Testis (tissue), 3 donors: ENCODE data around the gene STK39. TPM values are rescaled to one million over a fixed set of nuclear protein-coding genes. Genes with fewer than 3 reads are reported as not detected.

Source experiments
- DNase-seq: peaks from one replicate; pipeline ENCODE4 v3.0.0-alpha.2; 2019
- H3K27ac ChIP-seq, 2 donors: fragments of 200-600 bp; sonication (generic); one replicate each; pipeline ENCODE4 v1.5.1; 2019
- H3K27me3 ChIP-seq: fragments of 200-600 bp; sonication (generic); one replicate; pipeline ENCODE4 v1.5.1; 2019
- H3K36me3 ChIP-seq: fragments of 200-600 bp; sonication (generic); one replicate; pipeline ENCODE4 v1.5.1; 2017; ENCODE audit warnings: low read depth; ENCODE audit errors: missing control alignments
- H3K4me1 ChIP-seq: fragments of 200-600 bp; sonication (generic); one replicate; pipeline ENCODE4 v1.5.1; 2019
- H3K4me3 ChIP-seq, 2 donors: fragments of 200-600 bp; sonication (generic); one replicate each; pipeline ENCODE4 v1.5.1; 2017 to 2019
- H3K9me3 ChIP-seq: fragments of 200-600 bp; sonication (generic); one replicate; pipeline ENCODE4 v1.5.1; 2017
- POLR2A ChIP-seq: fragments of 450-650 bp; IDR thresholded peaks from one replicate; pipeline ENCODE4 v1.6.1; 2017; ENCODE audit warnings: antibody characterized with exemption, mild to moderate bottlenecking, moderate library complexity
- WGBS, 2 donors: methylation state at CpG; one replicate each; pipeline ENCODE4 v1.1.5; 2018; 5-methylcytosine and 5-hydroxymethylcytosine counted together
- intact Hi-C: fragments of 100-400 bp; cut with DNase I; formaldehyde crosslinking; loops from one replicate; pipeline ENCODE4 v1.15.1; 2023; ENCODE audit warnings: low total_unique reads
- polyA plus RNA-seq: library from polyadenylated mRNA; stranded (reverse); fragments of 350-450 nt; fragmentation: Illumina TruSeq; extraction: RNeasy Lipid Tissue Mini Kit (QIAGEN cat#74804); gene quantifications from one replicate; pipeline ENCODE4 v1.2.3, GENCODE V29; 2014; ENCODE audit warnings: low read depth, low replicate concordance; ENCODE audit not compliant: insufficient read depth
- total RNA-seq, 2 donors: library from RNA; depleted of rRNA; stranded (reverse); fragments of >200 nt; gene quantifications; one replicate each; pipeline ENCODE4 v1.2.3, GENCODE V29; 2016
- TF ChIP-seq, protein P1 (sequence below), 3 experiments: fragments of 450-650 bp in 2 of 3; fragments of 200-600 bp in 1 of 3; sonication (generic) in 1 of 3; IDR thresholded peaks; one replicate each; pipeline ENCODE4 v1.5.1; 2016 to 2019; ENCODE audit warnings: antibody characterized with exemption in 3 of 3, mild to moderate bottlenecking in 2 of 3, moderate library complexity in 1 of 3

Gene STK39
- total and polyA plus RNA-seq, 3 donors from 2014 or later: 26.4 to 70.7 (median 41.8) TPM

GRCh38 chr2:168056242-168056787 lies 191.1 kb downstream of the STK39 start:
- no peak for TF ChIP-seq POLR2A
- TF ChIP-seq, protein P1, sequence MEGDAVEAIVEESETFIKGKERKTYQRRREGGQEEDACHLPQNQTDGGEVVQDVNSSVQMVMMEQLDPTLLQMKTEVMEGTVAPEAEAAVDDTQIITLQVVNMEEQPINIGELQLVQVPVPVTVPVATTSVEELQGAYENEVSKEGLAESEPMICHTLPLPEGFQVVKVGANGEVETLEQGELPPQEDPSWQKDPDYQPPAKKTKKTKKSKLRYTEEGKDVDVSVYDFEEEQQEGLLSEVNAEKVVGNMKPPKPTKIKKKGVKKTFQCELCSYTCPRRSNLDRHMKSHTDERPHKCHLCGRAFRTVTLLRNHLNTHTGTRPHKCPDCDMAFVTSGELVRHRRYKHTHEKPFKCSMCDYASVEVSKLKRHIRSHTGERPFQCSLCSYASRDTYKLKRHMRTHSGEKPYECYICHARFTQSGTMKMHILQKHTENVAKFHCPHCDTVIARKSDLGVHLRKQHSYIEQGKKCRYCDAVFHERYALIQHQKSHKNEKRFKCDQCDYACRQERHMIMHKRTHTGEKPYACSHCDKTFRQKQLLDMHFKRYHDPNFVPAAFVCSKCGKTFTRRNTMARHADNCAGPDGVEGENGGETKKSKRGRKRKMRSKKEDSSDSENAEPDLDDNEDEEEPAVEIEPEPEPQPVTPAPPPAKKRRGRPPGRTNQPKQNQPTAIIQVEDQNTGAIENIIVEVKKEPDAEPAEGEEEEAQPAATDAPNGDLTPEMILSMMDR (IDR thresholded peaks at IDR 0.05): no peak
- Histone ChIP-seq H3K27me3 (no peaks in the 10 kb centered on the region), H3K9me3 (no peaks in the 10 kb centered on the region), H3K4me3 (no peak overlapping the region), H3K27ac (no peak overlapping the region), H3K36me3 (no peaks in the 10 kb centered on the region), H3K4me1 (no peaks in the 10 kb centered on the region)
- WGBS, 2 donors: 91% methylated on average over 9 of the region's 9 CpGs
- intact Hi-C loops: no loop called here
- DNase-seq: no peak

- Histone ChIP-seq H3K9me3 (no peaks in the 10 kb centered on the region), H3K4me1 (no peaks in the 10 kb centered on the region), H3K4me3 (no peak overlapping the region), H3K27ac (no peak overlapping the region), H3K36me3 (no peaks in the 10 kb centered on the region), H3K27me3 (no peaks in the 10 kb centered on the region)
- TF ChIP-seq, protein P1 (IDR thresholded peaks at IDR 0.05): no peak
- TF ChIP-seq POLR2A: no peak
- intact Hi-C loops: no loop called here
- 80 to 84% methylated on average over 5 of the region's 5 CpGs for WGBS, 2 donors
- no peak for DNase-seq
Measured at GRCh38 chr2:168054657-168055056, 192.7 kb downstream of the STK39 start.

GRCh38 chr2:168053676-168054075 lies 193.7 kb downstream of the STK39 start:
- H3K4me3 ChIP-seq: no peak overlapping the region
- DNase-seq: no peak
- TF ChIP-seq, protein P1 (IDR thresholded peaks at IDR 0.05): no peak
- TF ChIP-seq POLR2A: no peak
- H3K27ac ChIP-seq: no peak overlapping the region
- H3K9me3 ChIP-seq: no peaks in the 10 kb centered on the region
- no peaks in the 10 kb centered on the region for H3K36me3 ChIP-seq
- H3K4me1 ChIP-seq: no peaks in the 10 kb centered on the region
- WGBS, 2 donors: 84 to 90% methylated on average over 3 of the region's 3 CpGs
- intact Hi-C loops: no loop called here
- H3K27me3 ChIP-seq: no peaks in the 10 kb centered on the region

- Histone ChIP-seq H3K4me3 (no peak overlapping the region), H3K36me3 (no peaks in the 10 kb centered on the region), H3K27me3 (no peaks in the 10 kb centered on the region), H3K4me1 (no peaks in the 10 kb centered on the region), H3K9me3 (no peaks in the 10 kb centered on the region), H3K27ac (no peak overlapping the region)
- DNase-seq: no peak
- WGBS, 2 donors: 87 to 94% methylated on average over 4 of the region's 4 CpGs
- intact Hi-C loops: no loop called here
- TF ChIP-seq, protein P1 (IDR thresholded peaks at IDR 0.05): no peak
- TF ChIP-seq POLR2A: no peak
Measured at GRCh38 chr2:168052773-168053172, 194.6 kb downstream of the STK39 start.

- H3K4me1 ChIP-seq: peaks cover 2% of the 10 kb centered on the region
- intact Hi-C loops: no loop called here
- H3K4me3 ChIP-seq: no peak overlapping the region
- no peak for TF ChIP-seq POLR2A
- TF ChIP-seq, protein P1 (IDR thresholded peaks at IDR 0.05): no peak
- H3K36me3 ChIP-seq: no peaks in the 10 kb centered on the region
- no peak overlapping the region for H3K27ac ChIP-seq
- WGBS, 2 donors: 88 to 92% methylated on average over 2 of the region's 2 CpGs
- H3K27me3 ChIP-seq: no peaks in the 10 kb centered on the region
- no peak for DNase-seq
- no peaks in the 10 kb centered on the region for H3K9me3 ChIP-seq
Measured at GRCh38 chr2:168050377-168050776, 197.0 kb downstream of the STK39 start.
